Measurements from ENCODE around the gene FBLN2. TPM values are rescaled to one million over a fixed set of nuclear protein-coding genes. Genes with fewer than 3 reads are reported as not detected.
"Not testable (repeated sequence)": the region's sequence is repeated elsewhere in the genome, so short reads cannot be mapped to it uniquely, and the experiment has no call there.

FBLN2 gene
- 100 to 1,000 TPM in 1 of 2 donors, 10 to 100 TPM in 1; 12.8 to 318 TPM for total RNA-seq

- H3K27ac ChIP-seq = no peak within 1 kb of the TSS
- no peaks in the 10 kb centered on the region for H3K4me1 ChIP-seq (replicated peaks)
- no peak for DNase-seq (ENCODE audit: low spot score)
- intact Hi-C loops (cut with DNase I) = no loop called here
- TF ChIP-seq, protein P1, sequence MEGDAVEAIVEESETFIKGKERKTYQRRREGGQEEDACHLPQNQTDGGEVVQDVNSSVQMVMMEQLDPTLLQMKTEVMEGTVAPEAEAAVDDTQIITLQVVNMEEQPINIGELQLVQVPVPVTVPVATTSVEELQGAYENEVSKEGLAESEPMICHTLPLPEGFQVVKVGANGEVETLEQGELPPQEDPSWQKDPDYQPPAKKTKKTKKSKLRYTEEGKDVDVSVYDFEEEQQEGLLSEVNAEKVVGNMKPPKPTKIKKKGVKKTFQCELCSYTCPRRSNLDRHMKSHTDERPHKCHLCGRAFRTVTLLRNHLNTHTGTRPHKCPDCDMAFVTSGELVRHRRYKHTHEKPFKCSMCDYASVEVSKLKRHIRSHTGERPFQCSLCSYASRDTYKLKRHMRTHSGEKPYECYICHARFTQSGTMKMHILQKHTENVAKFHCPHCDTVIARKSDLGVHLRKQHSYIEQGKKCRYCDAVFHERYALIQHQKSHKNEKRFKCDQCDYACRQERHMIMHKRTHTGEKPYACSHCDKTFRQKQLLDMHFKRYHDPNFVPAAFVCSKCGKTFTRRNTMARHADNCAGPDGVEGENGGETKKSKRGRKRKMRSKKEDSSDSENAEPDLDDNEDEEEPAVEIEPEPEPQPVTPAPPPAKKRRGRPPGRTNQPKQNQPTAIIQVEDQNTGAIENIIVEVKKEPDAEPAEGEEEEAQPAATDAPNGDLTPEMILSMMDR (IDR thresholded peaks at IDR 0.05) = no peak
- TF ChIP-seq POLR2AphosphoS5 (IDR thresholded peaks at IDR 0.05) (no peak), POLR2A (IDR thresholded peaks at IDR 0.05) (no peak)
- 10% methylated on average over 60 of the region's 107 CpGs for WGBS
- no peaks in the 10 kb centered on the region for H3K9me3 ChIP-seq
- peak within 1 kb of the TSS; percentile 15 to 26 for H3K4me3 ChIP-seq
- no peaks in the 10 kb centered on the region for H3K36me3 ChIP-seq
- H3K27me3 ChIP-seq (replicated peaks; ENCODE audit: insufficient read depth) = no peaks in the 10 kb centered on the region
Observed at GRCh38 chr3:13548696-13549622, at the start of gene FBLN2. TSS of gene FBLN2 (plus strand) at chr3:13549125. CDS start at chr3:13570356, 21,231 bp downstream.

DNA sequence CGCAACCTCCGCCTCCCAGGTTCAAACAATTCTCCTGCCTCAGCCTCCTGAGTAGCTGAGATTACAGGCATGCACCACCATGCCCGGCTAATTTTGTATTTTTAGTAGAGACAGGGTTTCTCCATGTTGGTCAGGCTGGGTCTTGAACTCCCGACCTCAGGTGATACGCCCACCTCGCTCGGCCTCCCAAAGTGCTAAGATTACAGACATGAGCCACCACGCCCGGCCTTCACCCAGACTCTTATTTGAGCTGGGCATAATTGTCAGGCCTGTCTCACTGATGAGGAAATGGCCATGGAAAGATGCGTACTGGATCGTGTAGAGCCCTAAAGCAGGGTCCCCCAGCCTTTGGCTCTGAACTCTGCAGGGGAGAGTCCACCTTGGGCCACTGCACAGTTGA lies 49.7 kb upstream of the FBLN2 start:
- H3K4me1 ChIP-seq (replicated peaks); H3K9me3 ChIP-seq; DNase-seq (ENCODE audit: low spot score); H3K4me3 ChIP-seq; H3K36me3 ChIP-seq; H3K27me3 ChIP-seq (replicated peaks; ENCODE audit: insufficient read depth); H3K27ac ChIP-seq; intact Hi-C loops (cut with DNase I): not testable (repeated sequence)
- WGBS = 98% methylated on average over 11 of the region's 11 CpGs

- Histone ChIP-seq H3K36me3 (no peaks in the 10 kb centered on the region), H3K9me3 (no peaks in the 10 kb centered on the region), H3K4me1 (replicated peaks) (no peaks in the 10 kb centered on the region), H3K27me3 (replicated peaks; ENCODE audit: insufficient read depth) (no peaks in the 10 kb centered on the region), H3K4me3 (no peak overlapping the region), H3K27ac (no peak overlapping the region)
- intact Hi-C loops (cut with DNase I) = no loop called here
- DNase-seq (ENCODE audit: low spot score) = no peak
- TF ChIP-seq POLR2A (IDR thresholded peaks at IDR 0.05) (no peak), POLR2AphosphoS5 (IDR thresholded peaks at IDR 0.05) (no peak)
- TF ChIP-seq, protein P1 (IDR thresholded peaks at IDR 0.05) = peak in 2 of 4 experiments; percentile 13 to 31
- 88% methylated on average over 15 of the region's 15 CpGs for WGBS
Observed at GRCh38 chr3:13500133-13500885, 48.6 kb upstream of the FBLN2 start.

DNA sequence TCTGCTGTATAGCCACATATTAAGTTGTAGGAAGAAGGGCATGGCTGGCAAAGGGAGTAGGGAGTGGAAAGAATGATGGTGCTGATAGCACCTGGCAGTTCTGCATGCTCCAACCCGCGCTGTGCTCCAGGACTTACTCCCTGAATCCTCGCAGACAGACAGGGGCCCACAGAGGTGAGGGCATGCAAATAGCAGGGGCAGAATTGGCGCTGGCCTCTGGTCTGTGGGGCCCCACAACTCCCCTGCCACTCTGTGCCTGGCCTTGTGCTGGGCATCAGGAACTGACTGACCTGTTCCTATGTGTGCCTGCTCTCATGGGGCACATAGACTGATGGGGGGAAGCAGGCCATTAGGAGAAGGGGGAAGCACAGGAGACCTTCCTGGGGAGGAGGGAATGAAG lies 47.9 kb upstream of the FBLN2 start:
- DNase-seq (ENCODE audit: low spot score) = no peak
- WGBS = 35% methylated on average over 4 of the region's 4 CpGs
- Histone ChIP-seq H3K4me3 (no peak overlapping the region), H3K27me3 (replicated peaks; ENCODE audit: insufficient read depth) (no peaks in the 10 kb centered on the region), H3K4me1 (replicated peaks) (no peaks in the 10 kb centered on the region), H3K36me3 (no peaks in the 10 kb centered on the region), H3K9me3 (no peaks in the 10 kb centered on the region), H3K27ac (no peak overlapping the region)
- intact Hi-C loops (cut with DNase I) = no loop called here
- no peak for TF ChIP-seq POLR2A (IDR thresholded peaks at IDR 0.05)
- TF ChIP-seq POLR2AphosphoS5 (IDR thresholded peaks at IDR 0.05) = no peak
- TF ChIP-seq, protein P1 (IDR thresholded peaks at IDR 0.05) = no peak

DNA sequence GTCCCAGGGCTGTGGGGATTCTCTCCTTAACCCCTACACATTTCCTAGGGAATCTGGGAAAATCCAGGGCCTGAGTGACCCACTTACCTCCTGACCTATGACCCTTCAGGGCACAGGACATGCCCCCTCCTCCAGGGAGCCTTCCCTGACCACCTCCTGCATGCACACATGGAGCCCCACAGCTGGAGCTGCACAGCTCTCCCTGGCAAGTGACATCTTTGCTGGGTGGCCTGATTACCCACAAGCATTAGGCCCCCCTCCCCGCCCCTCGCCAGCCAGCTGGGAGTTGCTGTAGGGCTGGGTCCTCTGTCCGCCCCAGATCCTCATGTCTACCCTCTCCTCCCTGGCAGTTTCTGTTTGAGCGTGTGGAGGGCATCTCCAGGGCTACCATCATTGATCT lies 47.4 kb upstream of the FBLN2 start:
- Histone ChIP-seq H3K4me3 (no peak overlapping the region), H3K27me3 (replicated peaks; ENCODE audit: insufficient read depth) (no peaks in the 10 kb centered on the region), H3K36me3 (no peaks in the 10 kb centered on the region), H3K27ac (no peak overlapping the region), H3K4me1 (replicated peaks) (no peaks in the 10 kb centered on the region), H3K9me3 (no peaks in the 10 kb centered on the region)
- DNase-seq (ENCODE audit: low spot score) = no peak
- intact Hi-C loops (cut with DNase I) = no loop called here
- no peak for TF ChIP-seq POLR2AphosphoS5 (IDR thresholded peaks at IDR 0.05)
- TF ChIP-seq, protein P1 (IDR thresholded peaks at IDR 0.05) = no peak
- TF ChIP-seq POLR2A (IDR thresholded peaks at IDR 0.05) = no peak
- 98% methylated on average over 4 of the region's 4 CpGs for WGBS
